Occipital lobe (tissue), 2 donors: ENCODE results near the gene KLF15. TPM values are rescaled to one million over a fixed set of nuclear protein-coding genes. Genes with fewer than 3 reads are reported as not detected.

Experiments
- DNase-seq: peaks from one replicate; lab custom pipeline; 2025; lab: John Stamatoyannopoulos, UW
- total RNA-seq: library from RNA; depleted of rRNA; stranded (reverse); fragments of >200 nt; gene quantifications from one replicate; pipeline ENCODE4 v1.2.3, GENCODE V29; 2014

The KLF15 gene
- total RNA-seq, 1 donor from 2014 or later: 2.8 TPM

DNA sequence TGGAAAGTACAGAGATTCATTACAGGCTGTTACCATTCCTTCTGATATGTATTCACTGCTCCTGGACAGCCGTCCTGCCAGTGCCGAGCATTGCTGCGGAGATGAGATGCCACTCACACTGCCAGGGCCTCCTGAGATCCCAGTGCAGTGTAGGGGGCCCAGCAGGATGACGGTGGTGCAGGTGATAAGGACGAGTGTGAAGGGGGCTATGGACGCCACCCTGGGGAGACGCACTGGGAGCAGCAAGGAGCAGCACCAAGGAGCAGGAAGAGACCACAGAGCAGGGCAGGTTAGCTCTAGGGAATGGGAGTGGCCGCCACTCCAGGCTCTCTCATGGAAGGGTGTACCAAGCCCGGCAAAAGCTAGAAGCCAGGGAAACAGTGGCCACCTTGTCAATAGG is 4.0 kb upstream of the KLF15 start:
- no peak for DNase-seq

DNA sequence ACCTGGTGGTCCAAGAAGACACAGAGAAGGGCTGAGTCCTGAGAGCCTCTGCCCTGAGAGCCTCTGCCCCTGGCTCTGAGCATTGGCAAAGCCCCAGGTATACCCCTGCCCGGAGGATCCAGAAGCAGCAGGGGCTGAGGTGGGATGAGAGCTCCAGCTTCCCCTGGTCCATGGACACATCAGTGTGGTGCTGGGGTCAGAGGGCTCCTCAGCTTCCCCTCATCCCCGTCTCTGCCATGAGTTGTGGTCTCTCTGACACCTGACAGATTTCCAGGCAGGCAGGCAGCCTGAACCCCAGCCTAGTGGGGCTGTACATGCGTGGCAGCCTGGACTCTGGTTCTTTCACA is 3.5 kb upstream of the KLF15 start:
- DNase-seq: no peak

GRCh38 chr3:126360046-126360713 is 3.0 kb upstream of the KLF15 start:
- no peak for DNase-seq

GRCh38 chr3:126358816-126359181 is 1.6 kb upstream of the KLF15 start:
- no peak for DNase-seq

GRCh38 chr3:126358038-126358815 is 1.0 kb upstream of the KLF15 start:
- DNase-seq: no peak

DNA sequence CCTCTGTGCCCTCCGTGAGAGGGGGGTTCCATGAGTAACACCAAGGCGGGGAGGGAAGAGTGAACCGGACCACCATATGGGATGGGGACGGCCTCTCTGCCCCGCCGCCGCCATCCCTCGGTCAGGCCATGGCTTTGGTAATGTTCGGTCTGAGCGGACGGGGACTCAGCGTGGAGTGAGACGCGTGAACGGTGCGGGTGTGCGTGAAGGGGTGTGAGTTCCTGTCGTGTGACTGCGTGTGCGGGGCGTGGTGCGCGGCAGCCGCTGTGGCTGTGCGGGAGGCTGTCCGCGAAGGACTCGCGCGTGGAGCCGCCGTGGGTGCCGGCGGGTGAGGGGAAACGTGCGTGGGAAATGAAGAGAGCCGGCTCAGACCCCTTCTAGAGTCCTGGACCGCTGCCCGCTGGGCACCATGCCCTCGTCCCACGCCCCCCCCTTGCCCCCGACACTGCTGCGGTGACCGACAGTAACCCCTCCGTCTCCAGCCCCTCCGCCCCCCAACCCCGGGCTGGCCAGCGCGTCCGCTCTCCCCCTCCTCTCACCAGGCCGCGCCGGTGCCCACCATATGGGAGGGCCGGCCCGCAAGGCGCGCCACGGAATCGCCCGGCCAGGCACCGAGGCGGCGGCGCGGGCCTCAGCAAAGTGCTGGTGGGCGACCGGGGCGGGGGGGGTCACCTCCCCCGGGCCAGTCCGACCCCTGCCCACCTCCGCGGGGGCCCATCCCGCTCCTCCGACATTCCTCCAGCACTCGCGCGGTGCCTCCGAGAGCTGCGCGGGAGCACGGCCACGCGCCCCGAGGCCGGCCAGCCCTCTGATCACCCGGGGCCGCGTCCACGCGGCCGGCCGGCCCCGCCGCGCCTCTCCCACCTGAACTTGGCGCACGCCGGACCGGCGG is 589 bp downstream of the KLF15 start:
- DNase-seq: peak; percentile 41

GRCh38 chr3:126355777-126356372 is 1.3 kb downstream of the KLF15 start:
- DNase-seq: peak; percentile 90

- no peak for DNase-seq
Measured at GRCh38 chr3:126355251-126355650, 2.0 kb downstream of the KLF15 start.

DNA sequence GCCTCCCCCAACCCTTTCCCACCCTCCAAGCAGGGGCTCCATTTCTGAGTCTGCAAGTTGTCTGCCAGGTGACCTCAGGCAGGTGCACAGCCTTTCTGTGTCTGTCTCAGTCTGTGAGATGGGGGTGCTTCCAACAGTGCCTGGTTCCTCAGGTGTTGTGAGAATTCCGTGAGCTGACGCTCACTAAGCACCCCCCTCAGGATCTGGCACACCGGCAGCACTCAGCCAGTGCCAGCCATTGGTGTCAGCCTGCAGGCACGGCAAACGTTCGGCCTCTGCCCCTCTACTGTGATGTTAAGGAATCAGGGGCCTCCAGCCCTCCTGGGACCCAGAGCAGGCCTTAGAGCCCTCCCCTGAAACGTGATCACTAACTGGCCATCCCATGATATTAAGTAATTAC is 2.4 kb downstream of the KLF15 start:
- no peak for DNase-seq

- no peak for DNase-seq
Measured at GRCh38 chr3:126353694-126354321, 3.4 kb downstream of the KLF15 start.

- no peak for DNase-seq
Measured at GRCh38 chr3:126352476-126353454, 4.4 kb downstream of the KLF15 start.

DNA sequence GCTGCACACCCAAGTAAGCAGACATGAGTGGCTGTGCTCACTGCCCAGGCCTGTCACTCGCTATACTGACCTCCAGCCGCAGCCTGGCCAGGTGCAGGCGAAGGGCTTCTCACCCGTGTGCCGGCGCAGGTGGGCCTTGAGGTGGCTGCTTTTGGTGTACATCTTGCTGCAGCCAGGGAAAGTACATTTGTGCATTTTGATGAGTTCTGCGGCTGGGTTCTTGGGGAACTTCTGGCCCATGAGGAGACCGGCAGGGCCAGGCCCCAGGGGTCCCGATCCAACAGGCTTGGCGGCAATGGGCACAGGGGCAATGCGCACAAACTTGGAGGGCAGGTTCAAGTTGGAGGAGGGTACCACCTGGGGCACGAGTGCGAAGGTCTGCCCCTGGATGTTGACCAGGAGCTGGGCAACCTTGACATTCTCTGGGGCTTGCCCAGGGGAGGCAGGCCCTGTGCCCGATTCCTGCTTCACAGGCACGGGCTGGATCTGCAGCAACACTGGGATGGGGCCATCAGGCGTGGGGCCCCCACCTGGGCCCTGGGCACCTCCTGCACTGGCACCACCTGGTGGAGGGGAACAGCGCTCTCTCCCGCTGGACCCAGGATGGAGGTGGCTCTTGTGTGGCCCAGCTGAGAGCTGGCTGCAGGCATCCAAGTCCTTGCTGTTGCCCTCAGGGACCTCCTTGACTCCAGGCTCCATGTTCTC is 5.3 kb downstream of the KLF15 start:
- DNase-seq: no peak

DNA sequence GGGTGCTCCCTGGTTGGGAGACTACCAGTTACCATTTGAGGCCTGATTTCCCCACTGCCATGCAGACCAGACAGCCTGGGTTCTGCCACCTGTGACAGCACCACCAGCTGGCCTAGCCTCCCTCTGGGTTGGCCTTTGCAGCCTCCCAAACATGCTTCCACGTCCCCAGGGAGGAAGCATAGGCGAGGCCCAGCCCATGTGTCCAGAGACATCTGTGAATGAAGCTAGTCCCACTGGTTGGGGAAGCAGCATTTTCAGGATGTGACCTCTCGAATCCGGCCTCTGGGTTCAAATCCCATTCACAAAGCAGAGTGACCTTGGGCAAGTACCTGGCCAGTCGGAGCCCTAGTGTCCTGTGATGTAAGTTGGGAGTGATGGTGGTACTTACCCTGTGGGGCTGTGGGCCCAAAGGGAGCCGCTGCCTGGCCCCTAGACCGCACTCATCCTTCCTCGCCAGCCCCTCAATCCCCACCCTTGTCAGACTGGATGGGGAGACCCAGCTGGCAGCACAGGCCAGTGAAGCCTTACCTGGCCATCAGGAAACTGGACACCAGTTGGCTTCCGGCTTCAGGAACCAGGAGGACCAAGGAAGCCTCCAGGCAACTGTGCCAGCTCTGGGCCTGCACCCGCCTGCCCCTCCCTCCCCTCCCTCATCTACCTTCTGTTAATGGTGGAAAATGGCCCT is 6.0 kb downstream of the KLF15 start:
- DNase-seq: no peak

DNA sequence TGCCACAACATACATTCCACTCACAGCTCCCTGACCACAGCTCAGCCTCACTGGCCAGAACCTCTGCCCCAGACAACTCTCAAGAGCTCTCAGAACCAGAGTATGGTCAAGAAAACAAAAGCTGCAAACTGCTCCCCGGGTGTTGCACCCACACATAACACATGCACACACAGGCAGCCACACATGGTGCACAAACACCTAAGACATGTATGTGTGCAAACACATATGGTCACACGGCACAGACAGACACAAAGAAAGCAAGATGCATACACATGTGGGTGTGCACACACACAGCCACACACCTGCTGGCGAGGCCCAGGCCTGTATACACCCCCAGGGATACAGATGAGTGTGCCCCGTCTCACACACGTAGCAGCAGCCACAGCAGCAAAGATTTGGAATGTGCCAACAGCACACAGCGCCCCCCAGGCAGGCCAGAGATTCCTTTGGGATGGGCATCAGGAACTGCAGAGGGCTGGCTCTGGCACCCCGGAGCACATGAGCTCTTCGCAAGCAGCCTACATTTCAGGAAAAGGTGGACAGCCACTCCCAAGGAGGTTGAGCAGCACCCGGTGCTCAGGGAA is 6.6 kb downstream of the KLF15 start:
- DNase-seq: no peak

GRCh38 chr3:126349611-126350501 is 7.4 kb downstream of the KLF15 start:
- no peak for DNase-seq

DNA sequence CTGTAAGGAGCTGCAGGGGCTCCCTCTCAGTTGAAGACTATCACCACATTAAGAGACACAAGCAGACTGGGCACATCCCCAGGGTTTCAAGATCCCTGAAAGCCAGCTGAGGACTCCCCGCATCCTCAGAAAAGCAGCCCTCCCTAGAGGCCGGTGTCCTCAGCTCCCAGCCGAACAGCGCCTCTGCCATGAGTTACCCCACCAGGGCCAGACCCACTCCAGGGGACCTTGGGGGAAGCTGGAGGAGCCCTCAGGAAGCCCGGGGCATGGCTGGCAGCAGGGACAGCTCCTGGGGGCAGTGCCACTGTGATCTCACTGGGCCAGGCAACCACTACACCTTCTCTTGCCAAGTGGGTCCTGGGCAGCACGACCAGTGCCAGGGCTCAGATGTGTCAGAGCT is 8.1 kb downstream of the KLF15 start:
- DNase-seq: no peak

- DNase-seq: no peak
Measured at GRCh38 chr3:126348308-126348920, 8.8 kb downstream of the KLF15 start.
